A673 (cell line): Measurements from ENCODE around the gene YDJC. TPM values are rescaled to one million over a fixed set of nuclear protein-coding genes. Genes with fewer than 3 reads are reported as not detected.
A peak's percentile ranks its signal among the peaks of the same experiment; 100 is the strongest.
"Not testable (repeated sequence)": the region's sequence is repeated elsewhere in the genome, so short reads cannot be mapped to it uniquely, and the experiment has no call there.

Source experiments
- BruUV-seq: library from RNA; stranded (reverse); fragments of 400-500 nt; replicated peaks from 2 replicates; lab custom pipeline; 2021; lab: Mats Ljungman, UMichigan
- CTCF ChIA-PET: fragments of 300-600 bp; sonication (Branson Sonifier 250); formaldehyde crosslinking; loops from one replicate; lab custom pipeline; 2022; ENCODE audit warnings: antibody characterized with exemption; lab: Charles Lee
- POLR2A ChIA-PET: fragments of 300-600 bp; sonication (Branson Sonifier 250); formaldehyde crosslinking; loops from one replicate; lab custom pipeline; 2022; ENCODE audit warnings: antibody characterized with exemption; ENCODE audit not compliant: low non-redundant PET; lab: Charles Lee
- DNase-seq: peaks from one replicate; pipeline ENCODE4 v3.0.0-alpha.2; 2015; ENCODE audit warnings: low spot score
- H3K27ac ChIP-seq: fragments of 200-600 bp; sonication (generic); 2 replicates; pipeline ENCODE4 v1.5.1; 2016; ENCODE audit warnings: mixed run types, low read depth, mild to moderate bottlenecking, mixed read lengths, antibody characterized with exemption, low read length; ENCODE audit not compliant: poor library complexity, severe bottlenecking
- H3K27me3 ChIP-seq: fragments of 200-600 bp; sonication (generic); replicated peaks from 2 replicates; pipeline ENCODE4 v1.6.1; 2017; ENCODE audit warnings: mixed run types, low read depth, mild to moderate bottlenecking, mixed read lengths, antibody characterized with exemption, low read length; ENCODE audit not compliant: insufficient read depth, poor library complexity
- H3K36me3 ChIP-seq: fragments of 200-600 bp; sonication (generic); 2 replicates; pipeline ENCODE4 v1.6.1; 2016; ENCODE audit warnings: mixed run types, mild to moderate bottlenecking, mixed read lengths, antibody characterized with exemption, low read length; ENCODE audit not compliant: insufficient read depth, poor library complexity, severe bottlenecking
- H3K4me1 ChIP-seq: fragments of 200-600 bp; sonication (generic); 2 replicates; pipeline ENCODE4 v1.6.1; 2017; ENCODE audit warnings: mixed run types, mild to moderate bottlenecking, mixed read lengths, antibody characterized with exemption, low read length; ENCODE audit not compliant: insufficient read depth, poor library complexity, severe bottlenecking
- H3K4me3 ChIP-seq: fragments of 200-600 bp; sonication (generic); 2 replicates; pipeline ENCODE4 v1.5.1; 2016; ENCODE audit warnings: low read depth, mixed run types, mild to moderate bottlenecking, mixed read lengths, low read length; ENCODE audit not compliant: poor library complexity, severe bottlenecking
- H3K9me3 ChIP-seq: fragments of 200-600 bp; sonication (generic); 2 replicates; pipeline ENCODE4 v1.6.1; 2016; ENCODE audit warnings: mixed run types, low read depth, mild to moderate bottlenecking, mixed read lengths, antibody characterized with exemption, low read length; ENCODE audit not compliant: poor library complexity, severe bottlenecking
- EZH2 ChIP-seq: fragments of 200-600 bp; sonication (generic); IDR thresholded peaks from 2 replicates; pipeline ENCODE4 v1.6.1; 2017; ENCODE audit warnings: borderline replicate concordance, low read depth, mild to moderate bottlenecking, mixed read lengths, antibody characterized with exemption, low read length; ENCODE audit not compliant: poor library complexity, severe bottlenecking
- intact Hi-C: fragments of 100-400 bp; cut with micrococcal nuclease; formaldehyde crosslinking; loops from one replicate; pipeline ENCODE4 v1.10.0; 2022; ENCODE audit not compliant: unreplicated experiment
- total RNA-seq: library from RNA; stranded (reverse); gene quantifications from 2 replicates; pipeline ENCODE4 v1.2.3, GENCODE V29; 2021
- TF ChIP-seq, protein P1 (sequence below): fragments of 300-800, 200-600 bp; sonication (generic); conservative IDR thresholded peaks from 2 replicates; pipeline ENCODE4 v1.5.1; 2017; ENCODE audit warnings: low read depth, mild to moderate bottlenecking, antibody characterized with exemption, low read length, moderate library complexity, mixed read lengths

YDJC gene
- total RNA-seq, 1 experiment from 2014 or later: 33.8 TPM

DNA sequence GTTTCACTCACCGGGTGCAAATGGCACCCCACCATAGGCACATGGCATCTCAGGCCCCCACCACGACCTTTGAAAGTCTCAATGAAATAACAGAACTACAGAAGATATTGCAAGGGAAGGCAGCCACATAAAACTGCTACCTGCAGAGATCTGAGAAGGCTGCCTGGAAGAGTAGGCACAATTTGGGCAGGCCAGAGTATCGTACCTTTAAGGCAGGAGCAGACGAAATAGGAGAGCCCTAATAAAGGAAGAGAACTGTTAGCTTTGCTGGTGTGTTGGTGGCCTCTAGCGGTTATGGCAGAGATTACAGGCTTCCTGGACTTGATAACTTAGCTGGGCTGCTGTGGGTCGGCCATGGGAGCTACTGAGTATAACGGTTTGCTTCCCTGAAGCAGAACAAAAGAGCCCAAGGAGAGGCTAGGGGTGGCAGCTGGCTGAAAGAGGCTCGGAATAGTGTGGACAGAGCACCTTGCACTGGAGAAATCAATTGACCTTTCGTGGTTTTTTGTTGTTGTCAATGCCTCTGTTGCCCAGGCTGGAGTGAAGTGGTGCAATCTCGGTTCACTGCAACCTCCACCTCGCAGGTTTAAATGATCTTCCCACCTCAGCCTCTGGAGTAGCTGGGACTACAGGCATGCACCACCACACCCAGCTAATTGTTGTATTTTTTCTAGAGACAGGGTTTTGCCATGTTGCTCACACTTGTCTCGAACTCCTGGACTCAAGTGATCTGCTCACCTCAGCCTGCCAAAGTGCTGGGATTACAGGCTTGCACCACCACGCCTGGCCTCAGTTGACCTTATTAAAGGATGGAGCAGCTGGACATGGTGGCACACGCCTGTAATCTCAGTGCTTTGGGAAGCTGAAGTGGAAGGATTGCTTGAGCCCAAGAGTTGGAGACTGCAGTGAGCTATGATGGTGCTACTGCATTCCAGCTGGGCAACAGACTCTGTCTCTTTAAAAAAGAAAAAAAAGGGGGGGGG, 17.1 kb upstream of the YDJC start:
- H3K4me3 ChIP-seq: no peak overlapping the region
- POLR2A ChIA-PET: no interaction called here
- intact Hi-C loops: no loop called here
- no peaks in the 10 kb centered on the region for H3K36me3 ChIP-seq
- BruUV-seq: no TSS peak
- peak; percentile 91 for DNase-seq
- H3K9me3 ChIP-seq: no peaks in the 10 kb centered on the region
- CTCF ChIA-PET: interaction anchor here (0.6 to 1.1 kb wide), 7 partner anchors 10 to 843 kb away, joined by 3 to 4 read pairs (median 3); partner anchors contain the start of gene CCDC116
- no peaks in the 10 kb centered on the region for H3K27me3 ChIP-seq
- TF ChIP-seq EZH2: no peak
- TF ChIP-seq, protein P1, sequence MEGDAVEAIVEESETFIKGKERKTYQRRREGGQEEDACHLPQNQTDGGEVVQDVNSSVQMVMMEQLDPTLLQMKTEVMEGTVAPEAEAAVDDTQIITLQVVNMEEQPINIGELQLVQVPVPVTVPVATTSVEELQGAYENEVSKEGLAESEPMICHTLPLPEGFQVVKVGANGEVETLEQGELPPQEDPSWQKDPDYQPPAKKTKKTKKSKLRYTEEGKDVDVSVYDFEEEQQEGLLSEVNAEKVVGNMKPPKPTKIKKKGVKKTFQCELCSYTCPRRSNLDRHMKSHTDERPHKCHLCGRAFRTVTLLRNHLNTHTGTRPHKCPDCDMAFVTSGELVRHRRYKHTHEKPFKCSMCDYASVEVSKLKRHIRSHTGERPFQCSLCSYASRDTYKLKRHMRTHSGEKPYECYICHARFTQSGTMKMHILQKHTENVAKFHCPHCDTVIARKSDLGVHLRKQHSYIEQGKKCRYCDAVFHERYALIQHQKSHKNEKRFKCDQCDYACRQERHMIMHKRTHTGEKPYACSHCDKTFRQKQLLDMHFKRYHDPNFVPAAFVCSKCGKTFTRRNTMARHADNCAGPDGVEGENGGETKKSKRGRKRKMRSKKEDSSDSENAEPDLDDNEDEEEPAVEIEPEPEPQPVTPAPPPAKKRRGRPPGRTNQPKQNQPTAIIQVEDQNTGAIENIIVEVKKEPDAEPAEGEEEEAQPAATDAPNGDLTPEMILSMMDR: peak; percentile 88
- peaks cover 11% of the 10 kb centered on the region for H3K4me1 ChIP-seq
- no peak overlapping the region for H3K27ac ChIP-seq

DNA sequence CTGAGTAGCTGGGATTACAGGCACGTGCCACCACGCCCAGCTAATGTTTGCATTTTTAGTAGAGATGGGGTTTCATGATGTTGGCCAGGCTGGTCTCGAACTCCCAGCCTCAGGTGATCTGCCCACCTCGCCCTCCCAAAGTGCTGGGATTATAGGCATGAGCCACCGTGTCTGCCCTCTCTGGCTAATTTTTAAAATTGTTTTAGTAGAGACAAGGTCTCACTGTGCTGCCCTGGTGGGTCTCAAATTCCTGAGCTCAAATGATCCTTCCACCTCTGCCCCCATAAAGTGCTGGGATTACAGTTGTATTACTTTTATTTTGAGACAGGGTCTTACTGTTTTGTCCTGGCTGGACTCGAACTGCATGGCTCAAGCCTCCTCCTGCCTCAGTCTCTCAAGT, 15.7 kb upstream of the YDJC start:
- DNase-seq, intact Hi-C loops, H3K4me3 ChIP-seq, H3K36me3 ChIP-seq, BruUV-seq, H3K27ac ChIP-seq, H3K27me3 ChIP-seq, CTCF ChIA-PET, H3K9me3 ChIP-seq, POLR2A ChIA-PET: not testable (repeated sequence)
- H3K4me1 ChIP-seq: peaks cover 13% of the 10 kb centered on the region

DNA sequence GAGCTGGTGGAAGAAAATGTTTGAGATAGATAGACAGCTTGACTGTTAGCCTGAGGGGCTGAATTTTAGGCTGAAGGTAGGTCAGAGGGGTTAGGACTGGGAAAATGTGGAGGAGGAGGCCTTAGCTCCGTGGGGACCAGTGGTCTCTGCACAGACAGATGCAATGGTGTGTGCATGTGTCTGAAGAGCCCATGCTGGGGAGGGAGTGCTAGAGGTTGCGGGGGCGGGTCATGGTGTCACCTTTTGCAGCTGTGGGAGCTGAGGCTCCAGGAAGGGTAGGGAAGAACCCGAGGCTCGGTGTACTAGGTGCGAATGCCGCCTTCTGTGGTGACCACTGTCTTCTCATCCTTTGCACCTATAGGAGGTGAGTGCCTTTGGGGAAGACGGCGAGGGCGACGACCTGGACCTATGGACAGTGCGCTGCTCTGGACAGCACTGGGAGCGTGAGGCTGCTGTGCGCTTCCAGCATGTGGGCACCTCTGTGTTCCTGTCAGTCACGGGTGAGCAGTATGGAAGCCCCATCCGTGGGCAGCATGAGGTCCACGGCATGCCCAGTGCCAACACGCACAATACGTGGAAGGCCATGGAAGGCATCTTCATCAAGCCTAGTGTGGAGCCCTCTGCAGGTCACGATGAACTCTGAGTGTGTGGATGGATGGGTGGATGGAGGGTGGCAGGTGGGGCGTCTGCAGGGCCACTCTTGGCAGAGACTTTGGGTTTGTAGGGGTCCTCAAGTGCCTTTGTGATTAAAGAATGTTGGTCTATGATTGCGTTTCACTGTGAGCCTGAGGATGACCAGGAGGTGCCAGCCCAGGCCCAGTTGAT, 13.9 kb upstream of the YDJC start:
- no TSS peak for BruUV-seq
- Histone ChIP-seq H3K4me3 (no peak overlapping the region), H3K36me3 (no peaks in the 10 kb centered on the region), H3K9me3 (no peaks in the 10 kb centered on the region), H3K27me3 (no peaks in the 10 kb centered on the region), H3K27ac (no peak overlapping the region), H3K4me1 (peaks cover 13% of the 10 kb centered on the region)
- DNase-seq: no peak
- POLR2A ChIA-PET: no interaction called here
- intact Hi-C loops: no loop called here
- TF ChIP-seq, protein P1: no peak; the same call in 1 of the 2 replicates
- no peak for TF ChIP-seq EZH2
- CTCF ChIA-PET: interaction anchor here (2.7 kb wide), 1 partner anchor 15 kb away, joined by 9 read pairs; no protein-coding TSS in a partner anchor
